ENCODE measurements around the gene RPRM.
"Not testable (repeated sequence)": the region's sequence is repeated elsewhere in the genome, so short reads cannot be mapped to it uniquely, and the experiment has no call there.

RPRM gene

GRCh38 chr2:153509133-153509532 lies 30.6 kb upstream of the RPRM start:
- ATAC-seq (ENCODE audit: low read depth), result no peak
- no peaks in the 10 kb centered on the region for H3K27me3 ChIP-seq (ENCODE audit: insufficient read depth, poor library complexity, severe bottlenecking)
- TF ChIP-seq CTCF (IDR thresholded peaks at IDR 0.05; ENCODE audit: poor library complexity, severe bottlenecking), result no peak

GRCh38 chr2:153506499-153506898 lies 27.9 kb upstream of the RPRM start:
- not testable (repeated sequence) for ATAC-seq (ENCODE audit: low read depth); DNase-seq (ENCODE audit: low spot score); H3K27ac ChIP-seq (ENCODE audit: poor library complexity, severe bottlenecking); H3K36me3 ChIP-seq (ENCODE audit: low read depth); H3K9me3 ChIP-seq (ENCODE audit: severe bottlenecking); H3K4me1 ChIP-seq (ENCODE audit: insufficient read depth, poor library complexity, severe bottlenecking); H3K27me3 ChIP-seq (ENCODE audit: insufficient read depth, poor library complexity, severe bottlenecking); H3K4me3 ChIP-seq (ENCODE audit: severe bottlenecking)

More at GRCh38 chr2:153509133-153509532, 30.6 kb upstream of the RPRM start:
- H3K27ac ChIP-seq (ENCODE audit: poor library complexity, severe bottlenecking), result no peak overlapping the region
- no peak for DNase-seq (ENCODE audit: low spot score)
- no peaks in the 10 kb centered on the region for H3K36me3 ChIP-seq (ENCODE audit: low read depth)
- no peaks in the 10 kb centered on the region for H3K4me1 ChIP-seq (ENCODE audit: insufficient read depth, poor library complexity, severe bottlenecking)
- H3K4me3 ChIP-seq (ENCODE audit: severe bottlenecking), result no peak overlapping the region
- no peaks in the 10 kb centered on the region for H3K9me3 ChIP-seq (ENCODE audit: severe bottlenecking)

- TF ChIP-seq CTCF (IDR thresholded peaks at IDR 0.05; ENCODE audit: poor library complexity, severe bottlenecking), result no peak
- H3K27me3 ChIP-seq (ENCODE audit: insufficient read depth, poor library complexity, severe bottlenecking), result no peaks in the 10 kb centered on the region
- no peaks in the 10 kb centered on the region for H3K36me3 ChIP-seq (ENCODE audit: low read depth)
- H3K4me1 ChIP-seq (ENCODE audit: insufficient read depth, poor library complexity, severe bottlenecking), result no peaks in the 10 kb centered on the region
- H3K4me3 ChIP-seq (ENCODE audit: severe bottlenecking), result no peak overlapping the region
- no peak overlapping the region for H3K27ac ChIP-seq (ENCODE audit: poor library complexity, severe bottlenecking)
- DNase-seq (ENCODE audit: low spot score) (no peak), ATAC-seq (ENCODE audit: low read depth) (no peak)
- H3K9me3 ChIP-seq (ENCODE audit: severe bottlenecking), result no peaks in the 10 kb centered on the region
Observed at GRCh38 chr2:153499439-153499838, 20.9 kb upstream of the RPRM start.

- Histone ChIP-seq H3K9me3 (ENCODE audit: severe bottlenecking) (no peaks in the 10 kb centered on the region), H3K27me3 (ENCODE audit: insufficient read depth, poor library complexity, severe bottlenecking) (peaks cover 5% of the 10 kb centered on the region), H3K4me1 (ENCODE audit: insufficient read depth, poor library complexity, severe bottlenecking) (no peaks in the 10 kb centered on the region), H3K4me3 (ENCODE audit: severe bottlenecking) (no peak overlapping the region), H3K27ac (ENCODE audit: poor library complexity, severe bottlenecking) (no peak overlapping the region), H3K36me3 (ENCODE audit: low read depth) (no peaks in the 10 kb centered on the region)
- TF ChIP-seq CTCF (IDR thresholded peaks at IDR 0.05; ENCODE audit: poor library complexity, severe bottlenecking), result no peak
- no peak for ATAC-seq (ENCODE audit: low read depth)
- no peak for DNase-seq (ENCODE audit: low spot score)
Observed at GRCh38 chr2:153497938-153498629, 19.5 kb upstream of the RPRM start.

GRCh38 chr2:153495725-153496124 lies 17.2 kb upstream of the RPRM start:
- no peak overlapping the region for H3K4me3 ChIP-seq (ENCODE audit: severe bottlenecking)
- no peaks in the 10 kb centered on the region for H3K36me3 ChIP-seq (ENCODE audit: low read depth)
- no peak for DNase-seq (ENCODE audit: low spot score)
- H3K9me3 ChIP-seq (ENCODE audit: severe bottlenecking), result no peaks in the 10 kb centered on the region
- H3K27ac ChIP-seq (ENCODE audit: poor library complexity, severe bottlenecking), result no peak overlapping the region
- no peaks in the 10 kb centered on the region for H3K4me1 ChIP-seq (ENCODE audit: insufficient read depth, poor library complexity, severe bottlenecking)
- no peak for TF ChIP-seq CTCF (IDR thresholded peaks at IDR 0.05; ENCODE audit: poor library complexity, severe bottlenecking)
- no peak for ATAC-seq (ENCODE audit: low read depth)
- peaks cover 11% of the 10 kb centered on the region for H3K27me3 ChIP-seq (ENCODE audit: insufficient read depth, poor library complexity, severe bottlenecking)
